ENCODE results near the gene CNIH3.

The CNIH3 gene

GRCh38 chr1:224619209-224619608 is 3.1 kb downstream of the CNIH3 start:
- H3K4me3 ChIP-seq (ENCODE audit: low read depth, low read length) = no peak overlapping the region

GRCh38 chr1:224620105-224620504 is 4.0 kb downstream of the CNIH3 start:
- DNase-seq (ENCODE audit: low read depth) = no peak
- H3K4me3 ChIP-seq (ENCODE audit: low read depth, low read length) = no peak overlapping the region
- TF ChIP-seq MAX (IDR thresholded peaks at IDR 0.05; ENCODE audit: low read depth, low read length) (no peak), POLR2A (IDR thresholded peaks at IDR 0.05; ENCODE audit: extremely low read depth, insufficient read length) (no peak), MYC (IDR thresholded peaks at IDR 0.05; ENCODE audit: low read depth, low read length) (no peak)
- TF ChIP-seq, protein P1, sequence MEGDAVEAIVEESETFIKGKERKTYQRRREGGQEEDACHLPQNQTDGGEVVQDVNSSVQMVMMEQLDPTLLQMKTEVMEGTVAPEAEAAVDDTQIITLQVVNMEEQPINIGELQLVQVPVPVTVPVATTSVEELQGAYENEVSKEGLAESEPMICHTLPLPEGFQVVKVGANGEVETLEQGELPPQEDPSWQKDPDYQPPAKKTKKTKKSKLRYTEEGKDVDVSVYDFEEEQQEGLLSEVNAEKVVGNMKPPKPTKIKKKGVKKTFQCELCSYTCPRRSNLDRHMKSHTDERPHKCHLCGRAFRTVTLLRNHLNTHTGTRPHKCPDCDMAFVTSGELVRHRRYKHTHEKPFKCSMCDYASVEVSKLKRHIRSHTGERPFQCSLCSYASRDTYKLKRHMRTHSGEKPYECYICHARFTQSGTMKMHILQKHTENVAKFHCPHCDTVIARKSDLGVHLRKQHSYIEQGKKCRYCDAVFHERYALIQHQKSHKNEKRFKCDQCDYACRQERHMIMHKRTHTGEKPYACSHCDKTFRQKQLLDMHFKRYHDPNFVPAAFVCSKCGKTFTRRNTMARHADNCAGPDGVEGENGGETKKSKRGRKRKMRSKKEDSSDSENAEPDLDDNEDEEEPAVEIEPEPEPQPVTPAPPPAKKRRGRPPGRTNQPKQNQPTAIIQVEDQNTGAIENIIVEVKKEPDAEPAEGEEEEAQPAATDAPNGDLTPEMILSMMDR (IDR thresholded peaks at IDR 0.05; ENCODE audit: low read depth, low read length) = no peak

More at GRCh38 chr1:224619209-224619608, 3.1 kb downstream of the CNIH3 start:
- no peak for TF ChIP-seq MYC (IDR thresholded peaks at IDR 0.05; ENCODE audit: low read depth, low read length)
- TF ChIP-seq POLR2A (IDR thresholded peaks at IDR 0.05; ENCODE audit: extremely low read depth, insufficient read length) = no peak
- TF ChIP-seq MAX (IDR thresholded peaks at IDR 0.05; ENCODE audit: low read depth, low read length) = no peak
- TF ChIP-seq, protein P1 (IDR thresholded peaks at IDR 0.05; ENCODE audit: low read depth, low read length) = no peak
- DNase-seq (ENCODE audit: low read depth) = no peak

- no peak overlapping the region for H3K4me3 ChIP-seq (ENCODE audit: low read depth, low read length)
- DNase-seq (ENCODE audit: low read depth) = no peak
- TF ChIP-seq MYC (IDR thresholded peaks at IDR 0.05; ENCODE audit: low read depth, low read length) (no peak), POLR2A (IDR thresholded peaks at IDR 0.05; ENCODE audit: extremely low read depth, insufficient read length) (no peak), MAX (IDR thresholded peaks at IDR 0.05; ENCODE audit: low read depth, low read length) (no peak)
- TF ChIP-seq, protein P1 (IDR thresholded peaks at IDR 0.05; ENCODE audit: low read depth, low read length) = no peak
Observed at GRCh38 chr1:224621813-224622682, 5.9 kb downstream of the CNIH3 start.

GRCh38 chr1:224622831-224623230 is 6.7 kb downstream of the CNIH3 start:
- no peak overlapping the region for H3K4me3 ChIP-seq (ENCODE audit: low read depth, low read length)
- TF ChIP-seq MAX (IDR thresholded peaks at IDR 0.05; ENCODE audit: low read depth, low read length) = no peak
- no peak for TF ChIP-seq MYC (IDR thresholded peaks at IDR 0.05; ENCODE audit: low read depth, low read length)
- DNase-seq (ENCODE audit: low read depth) = peak; percentile 19

DNA sequence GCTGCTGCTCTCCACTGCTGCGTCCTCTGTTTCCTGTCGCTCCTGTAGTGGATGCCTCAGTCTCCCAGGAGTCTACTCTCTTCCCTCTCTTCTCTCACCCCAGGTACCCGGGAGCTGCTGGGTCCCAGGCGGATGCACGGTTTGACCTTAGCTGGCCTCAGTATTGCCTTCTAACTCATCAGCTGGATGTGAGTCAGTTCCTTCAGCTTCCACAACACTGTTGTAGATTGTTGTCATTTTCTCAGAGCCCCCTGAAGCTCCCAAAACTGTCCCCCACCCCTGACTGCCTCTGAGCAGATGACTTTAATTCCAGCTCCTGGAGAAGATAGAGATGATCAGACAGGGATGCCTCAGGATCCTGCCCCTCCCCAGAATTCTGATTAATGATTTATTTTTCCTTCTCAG is 7.2 kb downstream of the CNIH3 start:
- peak; percentile 67 for DNase-seq (ENCODE audit: low read depth)
- TF ChIP-seq MAX (IDR thresholded peaks at IDR 0.05; ENCODE audit: low read depth, low read length) = no peak
- no peak for TF ChIP-seq MYC (IDR thresholded peaks at IDR 0.05; ENCODE audit: low read depth, low read length)
- TF ChIP-seq POLR2A (IDR thresholded peaks at IDR 0.05; ENCODE audit: extremely low read depth, insufficient read length) = no peak
- TF ChIP-seq, protein P1 (IDR thresholded peaks at IDR 0.05; ENCODE audit: low read depth, low read length) = no peak
- H3K4me3 ChIP-seq (ENCODE audit: low read depth, low read length) = no peak overlapping the region

DNA sequence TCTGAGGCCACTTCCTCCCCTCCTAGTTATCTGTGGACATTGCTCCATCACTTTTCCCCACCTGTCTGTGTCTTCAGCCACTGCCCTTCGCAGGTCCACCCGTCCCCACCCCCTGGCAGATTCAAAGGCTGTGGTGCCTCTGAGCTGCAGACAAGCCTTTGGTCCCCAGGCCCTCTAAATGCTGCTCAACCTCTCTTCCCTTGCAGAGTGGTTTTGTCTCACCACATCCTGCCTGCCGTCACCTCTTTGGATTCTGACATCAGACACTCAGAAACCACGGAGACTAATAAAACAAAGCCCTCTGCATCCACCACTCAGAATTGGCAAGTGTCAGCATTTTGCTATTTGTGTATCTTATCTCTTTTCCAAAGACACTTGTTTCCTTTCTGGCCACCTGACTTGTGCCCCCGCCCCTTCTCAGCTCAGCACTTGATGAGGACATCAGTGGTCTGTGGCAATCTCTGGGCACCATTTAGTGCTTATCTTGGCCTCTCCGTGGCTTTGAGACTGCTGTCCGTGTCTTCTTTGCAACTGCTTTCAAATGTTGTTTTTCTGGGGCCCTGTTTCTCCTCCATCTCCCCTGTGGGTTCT is 7.7 kb downstream of the CNIH3 start:
- peak; percentile 96 for DNase-seq (ENCODE audit: low read depth)
- TF ChIP-seq MAX (IDR thresholded peaks at IDR 0.05; ENCODE audit: low read depth, low read length) (peak; percentile 65), MYC (IDR thresholded peaks at IDR 0.05; ENCODE audit: low read depth, low read length) (peak; percentile 77), POLR2A (IDR thresholded peaks at IDR 0.05; ENCODE audit: extremely low read depth, insufficient read length) (no peak)
- TF ChIP-seq, protein P1 (IDR thresholded peaks at IDR 0.05; ENCODE audit: low read depth, low read length) = no peak
- no peak overlapping the region for H3K4me3 ChIP-seq (ENCODE audit: low read depth, low read length)
